Glutamatergic neuron (in vitro differentiated cells): ENCODE measurements around the gene GALNT9. TPM values are rescaled to one million over a fixed set of nuclear protein-coding genes. Genes with fewer than 3 reads are reported as not detected.

Source experiments
- DNase-seq: peaks from one replicate; pipeline ENCODE4 v3.0.0; 2022
- H3K27ac Mint-ChIP-seq: one replicate; pipeline ENCODE4 v1.8.0; 2020; ENCODE audit warnings: mild to moderate bottlenecking, mixed read lengths, inconsistent platforms; ENCODE audit not compliant: unreplicated experiment
- H3K27me3 Mint-ChIP-seq: one replicate; pipeline ENCODE4 v1.8.0; 2020; ENCODE audit warnings: mild to moderate bottlenecking, moderate library complexity, mixed read lengths, inconsistent platforms; ENCODE audit not compliant: unreplicated experiment
- H3K36me3 Mint-ChIP-seq: one replicate; pipeline ENCODE4 v1.8.0; 2020; ENCODE audit warnings: mild to moderate bottlenecking, mixed read lengths, inconsistent platforms; ENCODE audit not compliant: unreplicated experiment
- H3K4me1 Mint-ChIP-seq: one replicate; pipeline ENCODE4 v1.8.0; 2020; ENCODE audit warnings: mild to moderate bottlenecking, low read depth, mixed read lengths, inconsistent platforms; ENCODE audit not compliant: unreplicated experiment
- H3K4me3 Mint-ChIP-seq: one replicate; pipeline ENCODE4 v1.8.0; 2020; ENCODE audit warnings: mild to moderate bottlenecking, mixed read lengths, inconsistent platforms; ENCODE audit not compliant: unreplicated experiment
- H3K9me3 Mint-ChIP-seq: one replicate; pipeline ENCODE4 v1.8.0; 2020; ENCODE audit warnings: mild to moderate bottlenecking, moderate library complexity, mixed read lengths, inconsistent platforms; ENCODE audit not compliant: unreplicated experiment
- total RNA-seq: library from RNA; stranded (reverse); fragmentation: NEBNext Ultra II Directional; extraction: Animal tissue kit (Norgen Biotek cat#: 25700); gene quantifications from one replicate; pipeline ENCODE4 v1.2.1, GENCODE V29; 2021; ENCODE audit not compliant: unreplicated experiment
- TF ChIP-seq, protein P1 (sequence below): fragments of 200-600 bp; sonication (generic); IDR thresholded peaks from one replicate; pipeline ENCODE4 v1.5.0; 2021; ENCODE audit not compliant: partially characterized antibody, unreplicated experiment

Gene GALNT9
- total RNA-seq, 1 donor from 2014 or later, result 13.7 TPM

DNA sequence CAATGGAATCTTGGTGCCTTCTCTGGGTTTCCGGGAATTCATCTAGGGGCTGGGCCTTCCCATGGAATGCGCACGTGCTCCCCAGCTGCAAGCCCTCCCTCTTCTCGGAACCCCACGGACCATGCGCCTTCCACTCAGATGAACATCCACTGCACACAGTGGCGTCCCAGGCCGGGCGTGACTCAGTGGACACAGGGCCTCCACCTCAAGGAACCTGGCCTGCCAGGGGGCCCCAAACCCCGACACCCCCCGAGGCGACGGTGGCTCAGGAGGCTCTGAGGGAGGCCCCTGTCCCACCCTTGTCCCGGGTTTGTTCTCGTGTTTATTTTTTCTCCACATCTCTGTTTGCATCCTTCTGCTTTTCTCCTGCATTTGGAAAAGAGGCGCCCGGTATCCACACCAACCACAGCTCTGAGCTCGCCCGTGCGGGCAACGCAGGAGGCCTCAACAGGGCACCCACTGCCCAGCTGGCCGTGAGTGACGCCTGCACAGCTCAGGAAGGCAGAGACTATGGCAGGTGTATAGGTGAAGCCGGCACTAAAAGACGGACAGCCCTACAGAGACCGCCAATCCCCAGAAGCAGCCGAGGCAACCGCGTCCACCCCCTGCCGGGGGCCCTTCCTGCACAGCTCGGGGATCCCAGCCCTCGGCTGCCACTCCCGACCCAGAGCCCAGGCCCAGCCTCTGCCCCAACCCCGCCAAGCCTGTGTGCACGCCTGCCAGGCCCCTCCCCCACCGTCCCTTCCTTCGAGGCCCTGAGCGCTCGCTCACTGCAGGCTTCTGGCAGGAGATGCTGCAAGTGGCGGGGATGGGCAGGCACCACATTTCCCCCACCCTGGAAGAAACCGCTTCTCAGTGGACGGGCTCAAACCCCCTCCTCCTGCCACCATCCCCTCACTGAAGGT, 23.8 kb upstream of the GALNT9 start:
- DNase-seq, result peak; percentile 32
- H3K27ac Mint-ChIP-seq, result no peak overlapping the region
- H3K4me3 Mint-ChIP-seq, result no peak overlapping the region
- peaks cover 2% of the 10 kb centered on the region for H3K4me1 Mint-ChIP-seq
- no peaks in the 10 kb centered on the region for H3K36me3 Mint-ChIP-seq
- peaks cover 3% of the 10 kb centered on the region for H3K27me3 Mint-ChIP-seq
- TF ChIP-seq, protein P1, sequence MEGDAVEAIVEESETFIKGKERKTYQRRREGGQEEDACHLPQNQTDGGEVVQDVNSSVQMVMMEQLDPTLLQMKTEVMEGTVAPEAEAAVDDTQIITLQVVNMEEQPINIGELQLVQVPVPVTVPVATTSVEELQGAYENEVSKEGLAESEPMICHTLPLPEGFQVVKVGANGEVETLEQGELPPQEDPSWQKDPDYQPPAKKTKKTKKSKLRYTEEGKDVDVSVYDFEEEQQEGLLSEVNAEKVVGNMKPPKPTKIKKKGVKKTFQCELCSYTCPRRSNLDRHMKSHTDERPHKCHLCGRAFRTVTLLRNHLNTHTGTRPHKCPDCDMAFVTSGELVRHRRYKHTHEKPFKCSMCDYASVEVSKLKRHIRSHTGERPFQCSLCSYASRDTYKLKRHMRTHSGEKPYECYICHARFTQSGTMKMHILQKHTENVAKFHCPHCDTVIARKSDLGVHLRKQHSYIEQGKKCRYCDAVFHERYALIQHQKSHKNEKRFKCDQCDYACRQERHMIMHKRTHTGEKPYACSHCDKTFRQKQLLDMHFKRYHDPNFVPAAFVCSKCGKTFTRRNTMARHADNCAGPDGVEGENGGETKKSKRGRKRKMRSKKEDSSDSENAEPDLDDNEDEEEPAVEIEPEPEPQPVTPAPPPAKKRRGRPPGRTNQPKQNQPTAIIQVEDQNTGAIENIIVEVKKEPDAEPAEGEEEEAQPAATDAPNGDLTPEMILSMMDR, result no peak
- H3K9me3 Mint-ChIP-seq, result peaks cover 3% of the 10 kb centered on the region

DNA sequence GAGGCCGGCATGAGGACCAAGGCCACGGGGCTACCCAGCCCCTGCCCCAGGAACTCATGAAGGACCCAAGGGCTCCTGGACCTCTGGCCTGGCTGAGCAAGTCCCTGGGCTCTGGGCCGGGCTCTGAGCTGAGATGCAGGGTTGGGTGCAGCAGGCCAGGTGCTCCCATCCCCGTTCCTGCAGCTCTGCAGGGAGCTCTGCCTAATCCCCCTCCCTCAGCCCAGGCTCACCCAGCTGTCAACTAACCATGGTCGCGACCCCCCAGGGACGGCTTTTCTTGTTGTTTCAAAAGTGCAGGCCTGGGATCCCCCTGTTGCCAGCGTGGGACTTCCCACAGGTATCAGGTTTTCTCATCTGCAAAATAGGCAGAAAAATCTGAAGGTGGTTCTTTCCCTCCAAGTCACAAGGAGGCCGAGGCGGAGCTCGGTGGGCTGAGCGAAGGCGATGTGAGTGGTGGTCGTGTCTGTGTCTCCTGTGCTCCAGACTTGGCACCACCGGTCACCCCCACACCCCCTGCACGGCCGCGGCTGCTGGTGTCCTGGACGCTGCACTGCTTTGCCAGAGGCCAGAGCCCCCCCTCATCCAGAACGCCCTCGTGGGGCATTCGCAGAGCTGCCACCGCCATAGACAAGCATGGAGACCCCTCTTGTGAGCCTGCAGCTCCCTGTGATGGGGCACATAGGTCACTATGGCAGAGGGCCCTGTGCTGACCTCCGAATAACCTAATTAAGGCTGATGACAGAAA, 22.5 kb upstream of the GALNT9 start:
- Mint-ChIP-seq H3K27me3 (peaks cover 6% of the 10 kb centered on the region), H3K4me3 (no peak overlapping the region), H3K36me3 (no peaks in the 10 kb centered on the region), H3K4me1 (peaks cover 2% of the 10 kb centered on the region), H3K27ac (no peak overlapping the region), H3K9me3 (peaks cover 3% of the 10 kb centered on the region)
- peak; percentile 14 for DNase-seq
- TF ChIP-seq, protein P1, result no peak

DNA sequence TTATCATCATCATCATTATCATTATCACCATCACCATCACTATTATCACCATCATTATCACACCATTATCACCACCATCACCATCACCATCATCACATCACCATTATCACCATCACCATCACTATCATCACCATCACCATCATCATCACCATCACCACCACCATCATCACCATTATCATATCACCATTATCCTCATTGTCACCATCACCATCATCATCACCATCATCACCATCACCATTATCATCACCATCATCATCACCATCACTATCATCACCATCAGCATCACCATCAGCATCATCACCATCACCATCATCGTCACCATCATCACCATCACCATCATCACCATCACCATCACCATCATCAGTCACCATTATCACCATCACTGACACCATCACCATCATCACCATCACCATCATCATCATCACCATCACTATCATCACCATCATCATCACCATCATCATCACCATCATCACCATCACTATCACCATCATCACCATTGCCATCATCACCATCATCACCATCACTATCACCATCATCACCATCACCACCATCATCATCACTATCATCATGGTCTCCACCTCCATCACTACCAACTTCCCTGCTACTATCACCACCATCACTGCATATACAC, 20.2 kb upstream of the GALNT9 start:
- H3K27ac Mint-ChIP-seq, result no peak overlapping the region
- no peak for DNase-seq
- peaks cover 6% of the 10 kb centered on the region for H3K27me3 Mint-ChIP-seq
- H3K4me3 Mint-ChIP-seq, result no peak overlapping the region
- TF ChIP-seq, protein P1, result no peak
- H3K4me1 Mint-ChIP-seq, result peaks cover 2% of the 10 kb centered on the region
- H3K36me3 Mint-ChIP-seq, result no peaks in the 10 kb centered on the region
- peaks cover 2% of the 10 kb centered on the region for H3K9me3 Mint-ChIP-seq

DNA sequence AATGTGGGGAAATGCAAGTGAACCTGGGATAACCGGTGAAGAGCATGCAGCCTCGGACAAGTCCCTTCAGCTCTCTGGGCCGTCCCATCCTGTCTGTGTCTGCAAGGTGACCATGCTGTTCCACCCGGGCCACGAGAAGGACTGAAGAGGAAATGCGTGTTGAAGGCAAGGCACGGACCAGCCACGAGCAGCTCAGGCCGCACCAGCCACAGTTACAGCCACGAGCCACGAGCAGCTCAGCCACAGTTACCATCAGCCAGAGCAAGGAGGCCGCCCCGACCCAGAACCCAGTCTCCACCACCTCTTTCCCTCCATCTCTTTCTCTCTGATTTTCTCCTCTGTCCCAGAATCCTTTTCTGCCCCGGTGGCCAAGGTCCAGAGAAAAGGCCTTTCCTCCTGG, 18.8 kb upstream of the GALNT9 start:
- peak; percentile 5 for DNase-seq
- no peaks in the 10 kb centered on the region for H3K36me3 Mint-ChIP-seq
- no peak overlapping the region for H3K27ac Mint-ChIP-seq
- peaks cover 3% of the 10 kb centered on the region for H3K9me3 Mint-ChIP-seq
- H3K4me3 Mint-ChIP-seq, result no peak overlapping the region
- TF ChIP-seq, protein P1, result no peak
- peaks cover 8% of the 10 kb centered on the region for H3K27me3 Mint-ChIP-seq
- H3K4me1 Mint-ChIP-seq, result peaks cover 13% of the 10 kb centered on the region
